SU-DHL-6 (cell line): ENCODE results near the gene HELQ.

Experiments
- EZH2phosphoT487 ChIP-seq: fragments of 200-600 bp; sonication (generic), shearing (Covaris generic); conservative IDR thresholded peaks from 2 replicates; pipeline ENCODE4 v1.6.1; 2018; ENCODE audit warnings: mild to moderate bottlenecking, antibody characterized with exemption, low read length, moderate library complexity, mixed read lengths
- TF ChIP-seq, protein P1 (sequence below): fragments of 200-600 bp; sonication (generic); IDR thresholded peaks from one replicate; pipeline ENCODE4 v1.5.1; 2017; ENCODE audit warnings: antibody characterized with exemption, mild to moderate bottlenecking, low read length, moderate library complexity; ENCODE audit not compliant: insufficient read depth, poor library complexity, severe bottlenecking

- TF ChIP-seq, protein P1, sequence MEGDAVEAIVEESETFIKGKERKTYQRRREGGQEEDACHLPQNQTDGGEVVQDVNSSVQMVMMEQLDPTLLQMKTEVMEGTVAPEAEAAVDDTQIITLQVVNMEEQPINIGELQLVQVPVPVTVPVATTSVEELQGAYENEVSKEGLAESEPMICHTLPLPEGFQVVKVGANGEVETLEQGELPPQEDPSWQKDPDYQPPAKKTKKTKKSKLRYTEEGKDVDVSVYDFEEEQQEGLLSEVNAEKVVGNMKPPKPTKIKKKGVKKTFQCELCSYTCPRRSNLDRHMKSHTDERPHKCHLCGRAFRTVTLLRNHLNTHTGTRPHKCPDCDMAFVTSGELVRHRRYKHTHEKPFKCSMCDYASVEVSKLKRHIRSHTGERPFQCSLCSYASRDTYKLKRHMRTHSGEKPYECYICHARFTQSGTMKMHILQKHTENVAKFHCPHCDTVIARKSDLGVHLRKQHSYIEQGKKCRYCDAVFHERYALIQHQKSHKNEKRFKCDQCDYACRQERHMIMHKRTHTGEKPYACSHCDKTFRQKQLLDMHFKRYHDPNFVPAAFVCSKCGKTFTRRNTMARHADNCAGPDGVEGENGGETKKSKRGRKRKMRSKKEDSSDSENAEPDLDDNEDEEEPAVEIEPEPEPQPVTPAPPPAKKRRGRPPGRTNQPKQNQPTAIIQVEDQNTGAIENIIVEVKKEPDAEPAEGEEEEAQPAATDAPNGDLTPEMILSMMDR: no peak
- TF ChIP-seq EZH2phosphoT487: no peak
These were observed 66.4 kb downstream of the HELQ start for GRCh38 chr4:83389037-83389720.
